Lower leg skin (tissue), 3 donors: ENCODE results near the gene CYB561A3.

ENCODE experiments used
- CTCF ChIP-seq, 3 donors: fragments of 450-650 bp; IDR thresholded peaks; one replicate each; pipeline ENCODE4 v1.5.1; 2016; ENCODE audit warnings: antibody characterized with exemption in 3 of 3, mild to moderate bottlenecking in 3 of 3, moderate library complexity in 2 of 3
- POLR2A ChIP-seq, 2 donors: fragments of 450-650 bp; IDR thresholded peaks; one replicate each; pipeline ENCODE4 v1.6.1; 2016 to 2017; ENCODE audit warnings: antibody characterized with exemption in 2 of 2, mild to moderate bottlenecking in 1 of 2, moderate library complexity in 1 of 2

DNA sequence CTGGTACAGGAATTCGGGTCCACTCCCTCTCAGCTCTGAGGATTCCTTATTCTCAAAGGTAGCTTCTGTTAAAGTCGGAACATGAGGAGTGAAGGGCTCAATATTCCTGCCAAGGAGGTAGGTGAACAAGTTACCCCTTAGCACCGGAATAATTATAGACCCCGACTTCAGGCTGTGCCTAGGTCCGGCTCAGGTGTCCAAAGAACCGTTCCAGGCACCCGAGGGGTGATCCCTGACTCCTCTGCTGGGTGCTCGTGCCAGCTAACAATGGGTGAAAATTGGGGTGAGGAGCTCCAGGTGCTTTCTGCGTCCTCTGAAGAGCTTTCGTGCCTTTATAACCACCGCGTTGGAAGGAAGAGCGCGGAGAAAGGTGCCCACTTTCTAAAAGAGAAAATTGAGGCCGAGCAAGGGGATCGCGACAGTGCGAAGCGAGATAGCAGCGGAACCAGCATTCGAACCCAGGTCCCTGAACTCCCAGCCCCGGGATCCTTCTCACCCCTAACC lies 393 bp downstream of the CYB561A3 start:
- no peak for TF ChIP-seq CTCF (IDR thresholded peaks at IDR 0.05)
- TF ChIP-seq POLR2A (IDR thresholded peaks at IDR 0.05): no peak
